HG02970 (cell line): ENCODE results near the gene CLPTM1L.
"Not testable (repeated sequence)": the region's sequence is repeated elsewhere in the genome, so short reads cannot be mapped to it uniquely, and the experiment has no call there.

ENCODE experiments used
- ATAC-seq: cut with Tn5 transposase; IDR thresholded peaks from one replicate; pipeline ENCODE4 v1.9.1; 2021; ENCODE audit warnings: mild to moderate bottlenecking, moderate library complexity, moderate number of reproducible peaks; ENCODE audit not compliant: unreplicated experiment, low FRiP score

The CLPTM1L gene

DNA sequence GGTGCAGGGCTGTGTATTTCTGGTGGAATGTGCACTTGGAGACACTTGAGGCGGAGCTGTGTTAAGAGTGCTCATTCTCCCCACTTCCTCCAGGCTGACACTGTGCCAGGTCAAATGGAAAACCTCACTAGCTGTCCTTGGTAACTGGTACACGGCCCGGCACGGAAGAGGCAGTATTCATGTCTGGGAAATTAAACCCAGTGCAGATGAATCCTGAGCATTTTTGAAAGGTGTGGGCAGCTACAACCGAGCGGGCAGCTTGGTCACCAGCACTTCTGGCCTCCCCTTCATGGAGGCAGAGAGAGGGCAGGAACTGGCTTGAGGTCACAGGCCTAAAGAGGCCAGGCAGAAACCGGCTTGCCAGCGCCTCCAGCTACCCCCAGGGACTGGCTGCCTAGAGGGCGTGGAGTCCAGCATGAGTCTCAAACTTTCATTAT, 1.6 kb downstream of the CLPTM1L start:
- no peak for ATAC-seq

DNA sequence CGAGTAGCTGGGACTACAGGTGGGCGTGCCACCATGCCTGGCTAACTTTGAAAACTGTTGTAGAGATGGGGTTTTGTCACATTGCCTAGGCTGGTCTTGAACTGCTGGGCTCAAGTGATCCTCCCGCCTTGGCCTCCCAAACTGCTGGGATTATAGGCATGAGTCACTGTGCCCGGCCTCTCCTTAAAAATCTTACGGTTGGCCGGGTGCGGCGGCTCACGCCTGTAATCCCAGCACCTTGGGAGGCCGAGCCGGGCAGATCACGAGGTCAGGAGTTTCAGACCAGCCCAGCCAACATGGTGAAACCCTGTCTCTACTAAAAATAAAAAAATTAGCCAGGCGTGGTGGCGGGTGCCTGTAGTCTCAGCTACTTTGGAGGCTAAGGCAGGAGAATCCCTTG, 2.2 kb downstream of the CLPTM1L start:
- not testable (repeated sequence) for ATAC-seq

DNA sequence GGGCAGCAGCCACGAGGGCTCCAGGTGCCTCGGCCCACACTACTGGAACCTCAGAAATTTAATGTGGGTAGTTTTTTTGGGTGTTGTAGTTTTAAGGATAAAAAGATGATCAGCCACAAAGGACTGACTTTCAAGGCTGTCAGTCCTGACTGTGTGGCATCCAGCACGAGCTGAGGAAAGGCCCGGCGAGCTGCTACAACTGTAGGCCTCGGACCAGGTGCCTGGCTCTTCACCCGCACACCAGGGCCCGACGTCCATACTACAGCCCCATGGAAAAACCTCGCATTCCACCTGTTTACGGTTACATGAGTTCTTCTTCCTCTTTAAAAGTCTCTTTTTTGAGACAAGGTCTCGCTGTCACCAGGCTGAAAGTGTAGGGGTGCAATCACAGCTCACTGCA, 2.6 kb downstream of the CLPTM1L start:
- no peak for ATAC-seq

DNA sequence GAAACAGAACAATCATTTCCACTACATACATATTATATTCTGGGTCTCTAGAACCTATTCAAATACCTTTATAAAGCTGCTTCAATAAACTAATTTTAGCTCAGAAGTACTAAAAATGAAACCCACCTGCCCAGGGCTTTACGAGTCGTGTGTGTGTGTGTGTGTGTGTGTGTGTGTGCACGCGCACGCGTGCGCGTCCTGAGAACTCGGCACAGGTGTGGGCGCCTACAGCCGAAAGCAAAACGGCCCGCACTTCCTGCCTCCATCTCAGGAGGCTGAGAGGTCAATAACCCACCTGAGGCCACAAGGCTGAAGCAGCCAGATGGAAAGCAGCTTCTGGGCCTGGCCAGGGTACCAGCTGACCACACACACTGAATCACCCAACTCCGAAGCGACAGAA, 3.0 kb downstream of the CLPTM1L start:
- no peak for ATAC-seq

DNA sequence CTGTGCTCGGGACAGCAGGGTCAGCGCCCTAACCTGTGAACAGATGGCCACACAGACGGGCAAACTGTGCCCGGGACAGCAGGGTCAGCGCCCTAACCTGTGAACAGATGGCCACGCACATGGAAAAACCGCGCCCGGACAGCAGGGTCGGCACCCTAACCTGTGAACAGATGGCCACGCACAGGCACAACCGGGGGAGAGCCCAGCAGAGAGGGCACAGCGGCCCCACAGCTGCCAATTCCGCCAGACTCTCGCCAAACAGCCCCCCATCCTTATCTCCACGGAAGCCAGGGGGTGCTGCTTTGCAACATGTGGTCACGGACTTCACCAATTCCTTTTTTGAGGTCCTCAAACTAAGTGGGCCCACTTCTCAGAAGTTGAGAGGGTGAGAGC, 5.1 kb downstream of the CLPTM1L start:
- not testable (repeated sequence) for ATAC-seq

DNA sequence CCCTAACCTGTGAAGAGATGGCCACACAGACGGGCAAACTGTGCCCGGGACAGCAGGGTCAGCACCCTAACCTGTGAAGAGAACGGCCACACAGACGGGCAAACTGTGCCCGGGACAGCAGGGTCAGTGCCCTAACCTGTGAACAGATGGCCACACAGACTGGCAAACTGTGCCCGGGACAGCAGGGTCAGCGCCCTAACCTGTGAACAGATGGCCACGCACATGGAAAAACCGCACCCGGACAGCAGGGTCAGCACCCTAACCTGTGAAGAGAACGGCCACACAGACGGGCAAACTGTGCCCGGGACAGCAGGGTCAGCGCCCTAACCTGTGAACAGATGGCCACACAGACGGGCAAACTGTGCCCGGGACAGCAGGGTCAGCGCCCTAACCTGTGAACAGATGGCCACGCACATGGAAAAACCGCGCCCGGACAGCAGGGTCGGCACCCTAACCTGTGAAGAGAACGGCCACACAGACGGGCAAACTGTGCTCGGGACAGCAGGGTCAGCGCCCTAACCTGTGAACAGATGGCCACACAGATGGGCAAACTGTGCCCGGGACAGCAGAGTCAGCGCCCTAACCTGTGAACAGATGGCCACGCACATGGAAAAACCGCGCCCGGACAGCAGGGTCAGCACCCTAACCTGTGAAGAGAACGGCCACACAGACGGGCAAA, 5.6 kb downstream of the CLPTM1L start:
- ATAC-seq, result not testable (repeated sequence)

DNA sequence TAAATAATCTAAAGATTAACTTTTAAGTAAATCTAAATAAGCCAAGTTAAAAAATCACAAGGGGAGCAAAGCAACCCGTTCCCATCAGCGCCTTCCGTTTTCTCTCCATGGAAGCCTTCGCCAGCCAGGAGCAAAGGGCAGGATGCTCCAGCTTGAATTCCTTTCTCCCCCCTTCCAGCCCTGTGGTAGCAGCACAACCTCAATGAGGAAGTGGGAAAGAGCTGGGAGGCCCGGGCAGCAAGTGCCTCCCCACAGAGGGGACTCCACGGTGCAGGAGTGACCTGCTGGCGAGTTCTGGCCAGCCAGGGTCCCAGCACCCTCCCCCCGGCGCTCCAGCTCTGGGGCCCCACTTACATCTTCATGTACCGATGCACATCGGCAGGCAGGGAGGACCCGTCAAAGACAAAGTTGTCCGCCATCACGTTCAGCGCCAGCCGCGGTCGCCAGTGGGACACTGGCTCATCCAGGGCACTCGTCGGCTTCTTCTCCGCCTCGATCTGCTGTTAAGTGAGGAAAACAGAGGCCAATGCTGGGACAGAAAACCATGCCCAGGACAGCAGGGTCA, 6.3 kb downstream of the CLPTM1L start:
- ATAC-seq, result no peak

DNA sequence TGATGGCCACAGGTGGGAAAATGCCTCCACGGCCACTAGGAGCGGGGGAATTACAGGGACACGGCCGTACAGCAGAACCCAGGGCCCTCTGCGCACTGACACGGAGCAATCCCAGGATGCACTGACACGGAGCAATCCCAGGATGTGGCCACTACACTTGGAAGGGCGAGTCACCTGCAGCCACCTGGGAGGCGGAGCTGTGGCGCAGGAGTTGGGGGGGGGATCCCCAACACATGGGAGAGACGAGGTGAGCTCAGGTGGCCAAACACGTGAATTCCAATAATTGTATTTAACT, 6.8 kb downstream of the CLPTM1L start:
- ATAC-seq, result no peak

DNA sequence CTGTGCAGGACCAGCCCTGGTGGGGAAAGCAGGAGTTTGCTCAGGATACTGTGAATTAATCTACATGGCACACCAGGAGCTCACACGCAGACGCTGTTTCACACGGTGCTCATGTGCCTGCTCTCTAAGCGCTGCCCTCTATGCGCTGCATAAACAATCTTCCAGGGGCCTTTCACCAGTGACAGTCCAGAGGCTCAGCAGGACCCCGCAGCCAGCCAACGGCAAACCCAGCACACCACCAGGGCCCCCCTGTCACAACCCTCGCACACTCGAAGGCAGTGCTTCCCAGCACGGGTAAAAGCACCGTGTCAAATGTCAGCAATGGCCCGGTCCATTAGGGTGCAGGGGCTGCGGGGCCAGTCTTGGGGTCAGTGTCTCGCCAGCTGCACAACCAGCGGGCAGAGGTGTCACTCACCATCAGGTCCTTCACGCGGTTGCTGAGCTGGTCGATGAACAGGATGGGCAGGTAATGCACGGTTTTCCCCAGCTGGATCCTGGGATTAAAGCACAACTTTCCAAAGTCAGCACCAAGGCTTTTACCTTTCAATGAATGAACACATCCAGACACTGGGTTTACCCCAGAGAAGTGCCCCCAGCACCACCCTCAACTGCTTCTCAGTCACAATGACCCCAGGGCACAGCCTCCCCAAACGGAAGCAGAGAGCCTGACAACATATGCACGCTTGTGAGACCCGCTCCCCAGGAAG, 7.3 kb downstream of the CLPTM1L start:
- ATAC-seq, result no peak

DNA sequence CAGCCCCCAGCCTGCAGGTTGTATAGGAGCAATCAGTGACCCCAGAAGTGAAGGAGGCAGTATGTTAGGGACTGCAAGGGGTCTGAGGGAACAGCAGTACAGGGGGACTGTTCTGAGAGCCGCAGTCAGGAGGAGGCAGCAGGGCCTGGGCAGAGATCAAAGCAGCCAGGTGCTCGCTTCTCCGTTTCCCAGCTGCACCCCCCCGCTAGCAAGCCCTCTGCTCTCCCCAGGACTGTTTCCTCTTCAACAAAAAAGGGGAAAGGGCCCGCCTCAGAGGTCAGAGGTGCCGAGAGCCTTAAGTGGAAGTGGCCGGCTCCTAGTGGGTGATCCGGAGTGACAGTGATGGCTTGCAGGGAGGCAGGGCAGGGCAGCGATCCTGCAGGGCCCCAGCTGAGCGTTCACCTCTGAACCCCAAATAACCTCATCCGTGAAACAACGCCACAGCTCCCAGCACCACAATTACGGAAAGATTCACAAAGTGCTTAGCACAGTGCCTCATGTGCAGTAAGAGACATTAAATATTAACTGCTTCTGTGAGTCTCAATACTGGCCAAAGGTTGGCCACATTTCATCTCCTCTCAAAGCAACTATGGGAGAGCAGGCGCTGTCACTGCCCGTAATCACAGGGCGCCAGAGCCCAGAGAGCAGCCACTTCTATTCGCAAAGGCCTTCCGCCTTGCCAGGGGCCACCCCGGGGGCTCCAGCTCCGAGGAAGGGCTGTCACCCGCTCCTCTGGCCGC, 8.0 kb downstream of the CLPTM1L start:
- no peak for ATAC-seq

DNA sequence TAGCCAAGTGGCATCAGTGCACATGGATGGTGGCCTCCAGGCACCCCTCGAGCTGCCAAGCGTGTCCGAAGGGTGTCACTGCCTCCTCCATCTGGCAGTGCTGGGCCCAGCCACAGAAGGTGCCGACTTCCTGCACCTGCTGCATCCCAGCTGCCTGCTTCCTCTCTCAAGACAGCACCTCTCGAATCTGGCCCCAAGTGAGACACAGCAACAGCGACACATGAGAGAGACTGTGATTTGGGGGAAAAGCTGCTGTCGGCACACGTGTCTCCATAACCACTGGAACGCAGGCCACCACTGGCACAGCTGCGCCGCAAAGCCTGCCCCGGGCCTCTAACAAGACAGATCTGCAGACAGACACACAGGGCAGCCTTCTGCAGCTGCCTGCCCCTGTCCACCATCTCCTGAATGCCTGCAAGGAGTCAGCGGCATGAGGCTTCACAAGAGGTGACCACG, 8.8 kb downstream of the CLPTM1L start:
- no peak for ATAC-seq

DNA sequence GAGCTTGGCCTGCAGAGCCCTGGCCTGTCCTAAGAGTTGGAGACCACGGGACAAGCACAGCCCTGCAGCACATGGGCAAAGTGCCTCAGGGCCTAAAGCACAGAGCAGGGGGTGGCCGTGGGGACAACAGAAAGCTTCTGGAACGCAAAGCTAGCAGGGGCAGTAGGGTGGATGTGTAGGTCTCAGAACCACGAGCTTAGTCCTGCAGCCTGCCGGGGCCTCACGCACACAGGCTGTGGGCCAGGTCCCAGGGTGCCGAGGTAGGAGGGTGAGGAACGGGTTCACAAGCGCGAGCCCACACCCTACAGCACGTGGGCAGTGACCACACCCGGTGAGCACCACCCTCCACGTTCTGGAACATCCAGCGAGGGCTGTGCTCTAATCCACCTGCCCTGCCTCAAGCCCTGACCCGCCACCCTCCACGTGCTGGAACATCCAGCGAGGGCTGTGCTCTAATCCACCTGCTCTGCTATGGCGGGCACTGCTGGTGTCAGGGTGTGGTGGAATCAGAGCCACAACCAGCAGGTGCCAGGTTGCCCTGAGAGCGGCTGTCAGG, 9.3 kb downstream of the CLPTM1L start:
- ATAC-seq, result no peak

DNA sequence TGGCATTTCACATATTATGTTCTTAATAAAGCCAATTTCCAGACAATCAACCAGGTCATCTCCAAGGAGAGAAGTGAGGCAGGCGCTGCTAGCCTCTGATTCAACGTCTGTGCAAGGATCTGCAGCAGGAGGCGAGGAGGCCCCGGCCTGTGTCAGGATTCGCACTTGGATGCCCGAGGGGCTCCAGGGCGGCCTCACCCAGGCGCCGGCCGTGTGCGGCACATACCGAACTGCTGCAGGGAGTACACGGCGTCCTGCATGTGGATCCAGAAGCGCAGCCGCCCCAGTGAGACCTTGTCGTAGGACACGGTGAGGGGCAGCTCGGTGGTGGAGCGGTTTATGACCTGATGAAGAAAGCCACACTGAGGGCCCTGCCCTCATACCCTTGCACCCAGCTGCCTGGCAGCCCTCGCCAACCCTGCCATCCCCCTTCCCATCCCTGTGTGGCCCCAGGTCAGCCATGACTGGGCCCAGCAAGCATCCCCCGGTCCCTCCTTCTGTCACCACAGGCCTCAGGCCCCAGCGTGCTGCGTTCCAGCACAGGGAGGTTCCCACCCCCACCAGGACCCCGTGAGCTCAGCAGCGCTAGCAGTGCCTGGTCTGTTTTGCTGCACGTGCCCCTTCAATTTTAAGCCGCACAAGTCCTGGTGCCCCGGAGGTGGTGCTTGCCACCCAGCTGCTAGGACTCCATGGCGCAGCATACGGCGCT, 9.9 kb downstream of the CLPTM1L start:
- ATAC-seq, result no peak

DNA sequence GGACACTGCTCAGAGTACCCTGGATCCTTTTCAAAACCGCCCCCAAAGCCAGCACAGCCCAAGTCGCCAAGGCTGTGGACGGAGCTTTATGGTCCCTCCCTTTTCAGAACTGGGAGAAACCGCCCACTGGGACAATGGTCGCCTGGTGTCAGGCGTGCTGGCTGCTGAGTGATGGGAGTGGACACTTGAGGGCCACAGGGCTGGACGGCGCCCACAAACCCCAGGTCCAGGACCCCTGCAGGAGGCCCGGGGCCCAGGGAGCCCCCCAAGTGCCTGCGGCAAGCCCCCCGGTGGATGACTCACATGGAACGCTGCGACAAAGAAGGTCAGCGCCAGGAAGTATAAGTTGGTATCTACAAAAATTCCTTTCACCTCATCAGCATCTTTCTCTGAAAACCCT, 10.9 kb downstream of the CLPTM1L start:
- no peak for ATAC-seq

DNA sequence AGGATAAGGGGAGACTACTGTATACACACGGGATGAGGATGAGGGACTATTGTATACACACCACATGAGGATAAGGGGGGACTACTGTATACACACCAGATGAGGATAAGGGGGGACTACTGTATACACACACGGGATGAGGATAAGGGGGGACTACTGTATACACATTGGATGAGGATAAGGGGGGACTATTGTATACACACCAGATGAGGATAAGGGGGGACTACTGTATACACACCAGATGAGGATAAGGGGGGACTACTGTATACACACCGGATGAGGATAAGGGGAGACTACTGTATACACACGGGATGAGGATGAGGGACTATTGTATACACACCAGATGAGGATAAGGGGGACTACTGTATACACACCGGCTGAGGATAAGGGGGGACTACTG, 11.6 kb downstream of the CLPTM1L start:
- not testable (repeated sequence) for ATAC-seq

DNA sequence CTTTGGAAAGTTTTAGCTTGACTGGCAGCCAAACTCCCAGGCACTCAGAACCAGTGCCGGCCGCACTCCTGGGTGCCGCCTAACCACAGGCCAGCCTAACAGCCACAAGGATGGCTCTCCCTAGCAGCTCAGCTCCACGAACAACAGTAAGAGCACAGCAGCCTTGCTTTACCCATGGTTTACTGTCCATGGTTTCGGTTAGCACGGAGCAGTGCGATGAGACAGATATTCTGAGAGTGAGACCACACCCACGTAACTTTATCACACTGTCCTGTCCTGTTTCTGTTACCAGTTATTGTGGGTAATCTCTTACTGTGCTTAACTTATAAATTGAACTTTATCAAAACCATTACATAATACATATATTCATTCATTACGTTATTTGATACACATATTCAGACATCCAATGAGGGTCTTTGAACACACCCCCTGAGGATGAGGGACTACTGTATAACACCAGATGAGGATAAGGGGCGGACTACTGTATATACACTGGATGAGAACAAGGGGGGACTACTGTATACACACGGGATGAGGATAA, 12.4 kb downstream of the CLPTM1L start:
- no peak for ATAC-seq

DNA sequence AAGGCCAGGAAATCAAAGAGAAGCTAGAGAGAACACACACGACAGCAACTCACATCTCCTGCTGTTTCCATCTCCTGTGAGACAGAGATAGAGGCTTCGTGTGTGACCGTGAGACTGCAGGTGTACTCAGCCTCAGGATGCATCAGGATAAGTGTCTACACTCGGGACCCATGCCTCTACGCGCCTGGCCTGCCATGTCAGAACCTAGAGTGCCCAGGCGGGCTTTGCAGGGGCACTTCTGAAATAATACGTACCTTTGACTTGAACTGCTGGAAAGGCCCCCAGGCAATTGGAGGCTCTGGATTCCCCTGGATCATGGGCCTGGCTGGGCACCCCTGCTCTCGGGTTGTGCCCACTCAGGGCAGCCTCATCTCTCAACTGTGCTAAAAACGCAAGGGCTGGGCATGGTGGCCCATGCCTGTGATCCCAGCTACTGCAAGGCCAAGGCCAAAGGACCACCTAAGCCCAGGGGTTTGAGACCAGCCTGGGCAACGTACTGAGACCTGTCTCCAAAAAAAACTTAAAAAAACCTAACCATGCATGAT, 13.0 kb downstream of the CLPTM1L start:
- no peak for ATAC-seq

DNA sequence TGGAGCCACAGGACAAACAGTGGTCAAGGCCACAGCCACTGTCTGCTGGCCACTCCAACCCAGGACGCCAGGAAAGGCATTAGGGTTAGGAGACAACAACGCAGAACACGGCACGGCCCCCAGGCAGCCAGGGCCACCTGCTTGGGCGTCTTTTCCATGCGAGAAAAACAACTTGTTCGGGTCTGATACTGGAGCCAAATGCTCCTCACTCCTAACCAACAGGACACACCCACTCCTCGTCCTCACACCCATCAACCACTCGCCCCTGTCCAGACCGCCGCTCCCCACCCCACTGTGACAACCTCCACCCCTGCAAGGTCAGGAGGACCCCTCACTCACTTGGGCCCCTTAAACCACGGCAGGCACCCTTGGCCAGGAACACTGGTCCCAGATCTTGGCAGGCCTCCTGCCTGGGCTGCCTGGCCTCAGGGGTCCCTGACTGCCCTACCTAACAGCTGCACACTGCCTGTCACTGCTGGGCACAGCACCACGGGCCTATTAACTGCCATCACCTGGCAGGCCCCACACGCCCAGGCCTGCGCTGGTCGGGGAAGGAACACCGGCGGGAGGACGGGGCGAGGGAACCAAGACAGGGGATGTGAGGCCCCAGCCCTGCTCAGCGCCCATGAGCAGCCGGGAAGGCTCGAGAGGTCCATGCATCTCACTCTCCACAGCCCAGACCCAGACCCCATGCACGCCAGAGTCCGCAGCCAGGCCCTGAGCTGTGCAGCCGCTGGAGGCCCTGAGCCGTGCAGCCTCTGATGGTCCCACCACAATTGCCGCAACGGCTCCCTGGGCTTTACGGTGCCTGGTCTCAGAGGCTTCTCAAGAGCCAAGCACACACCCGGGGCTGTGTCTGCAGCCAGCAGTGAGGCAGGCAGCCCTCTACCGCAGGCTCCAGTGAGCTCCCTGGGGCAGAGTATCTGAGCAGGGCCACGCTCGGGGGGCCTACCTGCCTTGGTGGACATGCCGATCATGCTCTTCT, 13.8 kb downstream of the CLPTM1L start:
- ATAC-seq, result no peak
